A673 (cell line): ENCODE results near the gene CDC7. TPM values are rescaled to one million over a fixed set of nuclear protein-coding genes. Genes with fewer than 3 reads are reported as not detected.

Source experiments
- BruUV-seq: library from RNA; stranded (reverse); fragments of 400-500 nt; replicated peaks from 2 replicates; lab custom pipeline; 2021; lab: Mats Ljungman, UMichigan
- CTCF ChIA-PET: fragments of 300-600 bp; sonication (Branson Sonifier 250); formaldehyde crosslinking; loops from one replicate; lab custom pipeline; 2022; ENCODE audit warnings: antibody characterized with exemption; lab: Charles Lee
- POLR2A ChIA-PET: fragments of 300-600 bp; sonication (Branson Sonifier 250); formaldehyde crosslinking; loops from one replicate; lab custom pipeline; 2022; ENCODE audit warnings: antibody characterized with exemption; ENCODE audit not compliant: low non-redundant PET; lab: Charles Lee
- DNase-seq: peaks from one replicate; pipeline ENCODE4 v3.0.0-alpha.2; 2015; ENCODE audit warnings: low spot score
- H3K27ac ChIP-seq: fragments of 200-600 bp; sonication (generic); 2 replicates; pipeline ENCODE4 v1.5.1; 2016; ENCODE audit warnings: mixed run types, low read depth, mild to moderate bottlenecking, mixed read lengths, antibody characterized with exemption, low read length; ENCODE audit not compliant: poor library complexity, severe bottlenecking
- H3K27me3 ChIP-seq: fragments of 200-600 bp; sonication (generic); replicated peaks from 2 replicates; pipeline ENCODE4 v1.6.1; 2017; ENCODE audit warnings: mixed run types, low read depth, mild to moderate bottlenecking, mixed read lengths, antibody characterized with exemption, low read length; ENCODE audit not compliant: insufficient read depth, poor library complexity
- H3K36me3 ChIP-seq: fragments of 200-600 bp; sonication (generic); 2 replicates; pipeline ENCODE4 v1.6.1; 2016; ENCODE audit warnings: mixed run types, mild to moderate bottlenecking, mixed read lengths, antibody characterized with exemption, low read length; ENCODE audit not compliant: insufficient read depth, poor library complexity, severe bottlenecking
- H3K4me1 ChIP-seq: fragments of 200-600 bp; sonication (generic); 2 replicates; pipeline ENCODE4 v1.6.1; 2017; ENCODE audit warnings: mixed run types, mild to moderate bottlenecking, mixed read lengths, antibody characterized with exemption, low read length; ENCODE audit not compliant: insufficient read depth, poor library complexity, severe bottlenecking
- H3K4me3 ChIP-seq: fragments of 200-600 bp; sonication (generic); 2 replicates; pipeline ENCODE4 v1.5.1; 2016; ENCODE audit warnings: low read depth, mixed run types, mild to moderate bottlenecking, mixed read lengths, low read length; ENCODE audit not compliant: poor library complexity, severe bottlenecking
- H3K9me3 ChIP-seq: fragments of 200-600 bp; sonication (generic); 2 replicates; pipeline ENCODE4 v1.6.1; 2016; ENCODE audit warnings: mixed run types, low read depth, mild to moderate bottlenecking, mixed read lengths, antibody characterized with exemption, low read length; ENCODE audit not compliant: poor library complexity, severe bottlenecking
- CTCF ChIP-seq: fragments of 300-800, 200-600 bp; sonication (generic); conservative IDR thresholded peaks from 2 replicates; pipeline ENCODE4 v1.5.1; 2017; ENCODE audit warnings: low read depth, mild to moderate bottlenecking, antibody characterized with exemption, low read length, moderate library complexity, mixed read lengths
- EZH2 ChIP-seq: fragments of 200-600 bp; sonication (generic); IDR thresholded peaks from 2 replicates; pipeline ENCODE4 v1.6.1; 2017; ENCODE audit warnings: borderline replicate concordance, low read depth, mild to moderate bottlenecking, mixed read lengths, antibody characterized with exemption, low read length; ENCODE audit not compliant: poor library complexity, severe bottlenecking
- intact Hi-C: fragments of 100-400 bp; cut with micrococcal nuclease; formaldehyde crosslinking; loops from one replicate; pipeline ENCODE4 v1.10.0; 2022; ENCODE audit not compliant: unreplicated experiment
- total RNA-seq: library from RNA; stranded (reverse); gene quantifications from 2 replicates; pipeline ENCODE4 v1.2.3, GENCODE V29; 2021

CDC7 gene
- total RNA-seq, 1 experiment from 2014 or later = 34.0 TPM

GRCh38 chr1:91555074-91555730, 54.6 kb downstream of the CDC7 start:
- Histone ChIP-seq H3K4me3 (no peak overlapping the region), H3K27ac (no peak overlapping the region), H3K27me3 (no peaks in the 10 kb centered on the region), H3K9me3 (no peaks in the 10 kb centered on the region), H3K36me3 (no peaks in the 10 kb centered on the region), H3K4me1 (no peaks in the 10 kb centered on the region)
- intact Hi-C loops = no loop called here
- ChIA-PET POLR2A (no interaction called here), CTCF (no interaction called here)
- peak; percentile 6 for DNase-seq
- TF ChIP-seq CTCF (0 out of 2 replicates have a peak, but pooled peaks have one; percentile 32), EZH2 (no peak)
- no TSS peak for BruUV-seq

- Histone ChIP-seq H3K36me3 (no peaks in the 10 kb centered on the region), H3K9me3 (no peaks in the 10 kb centered on the region), H3K4me1 (no peaks in the 10 kb centered on the region), H3K4me3 (no peak overlapping the region), H3K27me3 (no peaks in the 10 kb centered on the region), H3K27ac (no peak overlapping the region)
- TF ChIP-seq EZH2 = no peak
- TF ChIP-seq CTCF = no peak
- DNase-seq = no peak
- BruUV-seq = no TSS peak
- intact Hi-C loops = no loop called here
- CTCF ChIA-PET = no interaction called here
- POLR2A ChIA-PET = no interaction called here
These were observed 55.3 kb downstream of the CDC7 start for GRCh38 chr1:91555821-91556531.

GRCh38 chr1:91556556-91556955, 55.9 kb downstream of the CDC7 start:
- ChIA-PET POLR2A (no interaction called here), CTCF (no interaction called here)
- Histone ChIP-seq H3K9me3 (no peaks in the 10 kb centered on the region), H3K27ac (no peak overlapping the region), H3K36me3 (no peaks in the 10 kb centered on the region), H3K4me1 (no peaks in the 10 kb centered on the region), H3K4me3 (no peak overlapping the region), H3K27me3 (no peaks in the 10 kb centered on the region)
- TF ChIP-seq CTCF = no peak
- TF ChIP-seq EZH2 = no peak
- no TSS peak for BruUV-seq
- intact Hi-C loops = no loop called here
- no peak for DNase-seq
